GM19043 (cell line): Measurements from ENCODE around the gene CFAP97.
"Not testable (repeated sequence)": the region's sequence is repeated elsewhere in the genome, so short reads cannot be mapped to it uniquely, and the experiment has no call there.

ENCODE experiments used
- ATAC-seq: cut with Tn5 transposase; IDR thresholded peaks from one replicate; pipeline ENCODE4 v1.9.1; 2021; ENCODE audit warnings: low read depth; ENCODE audit not compliant: unreplicated experiment

CFAP97 gene

DNA sequence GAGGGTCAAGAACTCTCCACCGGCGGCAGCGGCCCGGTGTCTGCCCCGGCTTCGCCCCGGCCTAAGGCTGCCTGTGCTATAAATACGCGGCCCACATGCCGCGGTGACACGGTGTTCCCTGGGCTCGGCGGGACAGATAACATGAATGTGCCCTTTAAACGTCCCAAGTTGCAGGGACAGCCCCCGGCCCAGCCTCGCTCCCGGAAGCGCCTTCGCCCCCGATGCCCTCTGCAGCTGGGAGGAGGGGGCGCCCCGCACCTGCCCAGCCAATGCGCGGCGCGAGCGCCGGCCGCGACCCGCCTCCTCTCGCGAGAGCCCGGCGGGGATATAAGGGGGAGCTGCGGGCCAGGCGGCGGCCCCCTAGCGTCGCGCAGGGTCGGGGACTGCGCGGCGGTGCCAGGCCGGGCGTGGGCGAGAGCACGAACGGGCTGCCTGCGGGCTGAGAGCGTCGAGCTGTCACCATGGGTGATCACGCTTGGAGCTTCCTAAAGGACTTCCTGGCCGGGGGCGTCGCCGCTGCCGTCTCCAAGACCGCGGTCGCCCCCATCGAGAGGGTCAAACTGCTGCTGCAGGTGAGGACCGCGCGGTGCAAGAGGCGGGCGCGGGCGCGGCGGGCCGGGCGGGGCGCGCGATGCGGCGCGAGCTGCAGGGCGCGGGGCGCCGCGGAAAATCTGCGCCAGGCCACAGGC lies 60.7 kb downstream of the CFAP97 start, which contains the start of gene SLC25A4:
TSS of gene SLC25A4 (plus strand) at position 355 of the 689 bp plus-strand sequence. CDS start at position 462, 107 bp downstream.
- ATAC-seq: peak; percentile 93

- ATAC-seq: peak; percentile 17
Observed at GRCh38 chr4:185142564-185142911, 61.3 kb downstream of the CFAP97 start.

- no peak for ATAC-seq
Observed at GRCh38 chr4:185141777-185142176, 62.0 kb downstream of the CFAP97 start.

GRCh38 chr4:185139736-185140135 lies 64.1 kb downstream of the CFAP97 start:
- ATAC-seq: no peak

- no peak for ATAC-seq
Observed at GRCh38 chr4:185138161-185138560, 65.6 kb downstream of the CFAP97 start.

DNA sequence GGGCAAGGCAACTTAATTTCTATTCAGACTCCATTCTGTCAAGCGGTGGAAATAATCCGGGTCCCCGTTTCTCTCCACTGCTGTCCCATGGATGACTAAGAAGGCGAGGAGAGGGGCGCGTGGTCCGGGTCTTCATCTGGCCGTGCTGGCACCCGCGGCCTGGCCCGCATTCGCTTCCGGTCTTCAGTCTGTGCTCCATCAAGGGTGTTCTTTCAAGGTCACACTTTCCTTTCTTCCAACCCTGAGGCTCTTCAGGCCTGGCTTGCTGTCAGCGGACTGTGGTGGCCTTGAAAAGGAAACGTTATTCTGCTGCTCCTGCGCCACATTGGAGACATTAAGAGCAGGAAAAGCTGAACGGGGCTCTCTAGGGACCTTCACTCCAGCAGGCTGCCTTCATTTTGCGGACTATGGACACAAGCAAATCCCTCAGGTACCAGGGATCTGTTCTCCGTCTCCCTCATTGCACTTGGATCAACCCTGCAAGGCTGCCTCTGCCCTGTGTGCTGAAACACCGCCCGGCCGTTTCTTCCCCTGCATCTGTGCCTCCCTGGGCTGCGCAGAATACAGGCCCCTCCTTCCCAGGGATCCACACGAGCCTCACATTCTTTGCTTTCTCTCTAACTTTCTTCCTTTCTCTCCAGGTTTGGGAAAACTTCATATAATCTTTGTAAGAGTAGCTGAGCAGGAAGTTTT lies 66.4 kb downstream of the CFAP97 start:
- ATAC-seq: no peak

- peak; percentile 68 for ATAC-seq
Observed at GRCh38 chr4:185134307-185134869, 69.4 kb downstream of the CFAP97 start.

GRCh38 chr4:185128272-185129119 lies 75.3 kb downstream of the CFAP97 start:
- ATAC-seq: peak; percentile 55

GRCh38 chr4:185127021-185127925 lies 76.5 kb downstream of the CFAP97 start:
- ATAC-seq: no peak

GRCh38 chr4:185124006-185124405 lies 79.8 kb downstream of the CFAP97 start:
- ATAC-seq: no peak

GRCh38 chr4:185122681-185123345 lies 81.0 kb downstream of the CFAP97 start:
- peak; percentile 43 for ATAC-seq

DNA sequence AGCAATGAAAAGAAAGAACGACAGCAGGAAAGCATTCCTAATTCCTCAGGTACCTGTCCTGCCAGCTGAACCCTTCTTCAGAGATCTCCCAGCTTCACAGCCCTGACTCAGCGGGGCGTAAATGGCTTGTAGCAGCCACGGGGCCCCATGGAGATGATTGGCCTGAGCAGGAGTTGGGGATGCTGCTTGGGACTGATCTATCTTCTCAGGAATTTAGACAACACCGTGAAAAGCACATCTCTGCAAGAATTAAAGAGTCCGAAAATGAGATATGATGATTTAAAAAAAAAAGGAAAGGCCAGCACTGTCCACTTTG lies 83.2 kb downstream of the CFAP97 start:
- ATAC-seq: no peak

DNA sequence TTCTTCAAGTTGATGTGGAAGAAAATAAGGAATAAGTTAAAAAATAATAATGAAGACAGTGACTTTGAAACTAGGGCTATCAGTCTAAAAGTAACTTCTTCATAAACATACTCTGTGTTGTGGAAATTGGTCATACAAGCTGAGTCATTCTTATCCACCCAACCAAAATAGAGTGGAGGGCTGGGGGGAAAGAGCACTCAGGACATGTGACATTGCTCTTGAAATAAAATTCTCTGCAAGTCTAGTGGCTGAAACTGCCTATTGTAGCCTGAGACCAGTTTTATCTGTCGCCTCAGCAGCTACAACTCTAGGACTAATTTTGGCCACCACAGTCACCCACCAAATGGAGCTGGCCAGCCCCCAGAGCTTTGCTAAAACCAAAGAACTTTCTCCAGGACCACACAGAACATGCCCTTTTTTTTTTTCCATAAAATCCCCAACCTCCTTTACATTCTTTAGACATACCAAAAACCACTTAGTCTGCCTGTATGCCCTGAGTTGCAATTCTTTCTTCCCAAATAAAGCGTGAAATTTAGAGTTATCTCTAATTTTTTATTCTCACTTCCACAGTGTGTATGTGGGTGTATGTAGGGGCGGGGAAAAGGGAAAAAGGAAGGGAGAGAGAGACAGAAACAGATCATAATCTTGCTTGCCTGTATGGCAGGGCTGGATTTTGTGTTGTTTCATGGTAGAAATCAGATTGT lies 83.7 kb downstream of the CFAP97 start:
- no peak for ATAC-seq

- ATAC-seq: not testable (repeated sequence)
Observed at GRCh38 chr4:185119467-185119866, 84.3 kb downstream of the CFAP97 start.

GRCh38 chr4:185118876-185119275 lies 84.9 kb downstream of the CFAP97 start:
- no peak for ATAC-seq

- no peak for ATAC-seq
Observed at GRCh38 chr4:185117300-185117934, 86.4 kb downstream of the CFAP97 start.

DNA sequence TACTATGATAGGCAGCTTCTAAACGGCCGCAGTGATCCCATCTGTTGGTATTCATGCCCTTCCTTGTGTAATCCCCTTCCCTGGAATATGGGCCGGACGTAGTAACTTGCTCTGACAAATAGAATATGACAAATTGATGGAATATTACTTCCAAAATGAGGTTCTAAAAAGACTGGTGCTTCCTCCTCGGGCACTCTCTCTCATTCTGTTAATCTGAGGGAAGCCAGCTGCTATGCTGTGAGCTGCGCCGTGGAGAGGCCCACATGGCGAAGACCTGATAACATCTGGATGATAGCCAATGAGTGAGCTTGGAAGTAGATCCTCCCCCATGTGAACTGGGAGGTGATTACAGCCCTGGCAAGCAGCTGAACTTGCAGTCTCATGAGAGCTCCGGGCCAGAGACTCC lies 88.0 kb downstream of the CFAP97 start:
- no peak for ATAC-seq

DNA sequence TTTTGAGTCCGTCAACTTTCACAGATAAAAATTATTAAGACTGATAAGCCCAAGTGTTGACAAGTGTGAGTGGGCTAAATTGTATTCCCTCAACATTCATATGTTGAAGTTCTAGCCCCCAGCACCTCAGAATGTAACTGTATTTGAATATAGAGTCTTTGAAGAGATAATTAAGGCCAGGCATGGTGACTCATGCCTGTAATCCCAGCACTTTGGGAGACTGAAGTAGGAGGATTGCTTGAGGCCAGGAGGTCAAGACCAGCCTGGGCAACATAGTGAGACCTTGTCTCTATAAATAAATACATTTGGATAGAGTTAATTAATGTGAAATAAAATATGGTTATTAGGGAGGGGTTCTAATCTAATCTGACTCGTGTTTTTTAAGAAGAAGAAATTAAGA lies 90.5 kb downstream of the CFAP97 start:
- no peak for ATAC-seq
